Osteoblast (primary cell): ENCODE measurements around the gene ENPP7. TPM values are rescaled to one million over a fixed set of nuclear protein-coding genes. Genes with fewer than 3 reads are reported as not detected.
A peak's percentile ranks its signal among the peaks of the same experiment; 100 is the strongest.

Experiments used
- DNase-seq: peaks from one replicate; pipeline ENCODE4 v3.0.0; 2011; ENCODE audit warnings: low spot score, mixed read lengths; ENCODE audit not compliant: insufficient read length; ENCODE audit errors: missing footprints
- H2AFZ ChIP-seq: 2 replicates; pipeline ENCODE4 v1.6.0; 2011; ENCODE audit warnings: mild to moderate bottlenecking, low read length
- H3K27ac ChIP-seq: 2 replicates; pipeline ENCODE4 v1.5.1; 2011; ENCODE audit warnings: mild to moderate bottlenecking, low read depth, low read length, moderate library complexity
- H3K27me3 ChIP-seq: 2 replicates; pipeline ENCODE4 v1.6.0; 2012; ENCODE audit warnings: mild to moderate bottlenecking, control low read depth, inconsistent platforms, low read length, moderate library complexity; ENCODE audit not compliant: insufficient read depth
- H3K36me3 ChIP-seq: 2 replicates; pipeline ENCODE4 v1.5.1; 2011; ENCODE audit warnings: mild to moderate bottlenecking, low read length, control low read depth, moderate library complexity; ENCODE audit not compliant: insufficient read depth
- H3K4me1 ChIP-seq: 2 replicates; pipeline ENCODE4 v1.5.1; 2011; ENCODE audit warnings: mild to moderate bottlenecking, low read length, control low read depth, moderate library complexity; ENCODE audit not compliant: insufficient read depth
- H3K4me2 ChIP-seq: 2 replicates; pipeline ENCODE4 v1.6.0; 2011; ENCODE audit warnings: mild to moderate bottlenecking, low read length; ENCODE audit not compliant: insufficient read depth
- H3K4me3 ChIP-seq: fragments of 200-600 bp; sonication (generic); 3 replicates; pipeline ENCODE4 v1.5.1; 2012; ENCODE audit warnings: mild to moderate bottlenecking, low read length, inconsistent platforms; ENCODE audit not compliant: insufficient read depth
- H3K79me2 ChIP-seq: 2 replicates; pipeline ENCODE4 v1.6.0; 2012; ENCODE audit warnings: mild to moderate bottlenecking, low read length, control low read depth, inconsistent platforms; ENCODE audit not compliant: insufficient read depth
- H3K9me3 ChIP-seq: 2 replicates; pipeline ENCODE4 v1.5.1; 2011; ENCODE audit warnings: low read depth, low read length, control low read depth
- H4K20me1 ChIP-seq: 2 replicates; pipeline ENCODE4 v1.6.0; 2012; ENCODE audit warnings: mild to moderate bottlenecking, low read length, control low read depth; ENCODE audit not compliant: insufficient read depth
- total RNA-seq: library from RNA; depleted of rRNA; stranded (reverse); fragments of >200 nt; gene quantifications from 2 replicates; pipeline ENCODE4 v1.2.3, GENCODE V29; 2012
- TF ChIP-seq, protein P1 (sequence below): IDR thresholded peaks from 2 replicates; pipeline ENCODE4 v1.5.1; 2011; ENCODE audit warnings: mild to moderate bottlenecking, low read depth, low read length, moderate library complexity; ENCODE audit errors: extremely low read depth

The ENPP7 gene
- total RNA-seq, 1 donor: not detected

DNA sequence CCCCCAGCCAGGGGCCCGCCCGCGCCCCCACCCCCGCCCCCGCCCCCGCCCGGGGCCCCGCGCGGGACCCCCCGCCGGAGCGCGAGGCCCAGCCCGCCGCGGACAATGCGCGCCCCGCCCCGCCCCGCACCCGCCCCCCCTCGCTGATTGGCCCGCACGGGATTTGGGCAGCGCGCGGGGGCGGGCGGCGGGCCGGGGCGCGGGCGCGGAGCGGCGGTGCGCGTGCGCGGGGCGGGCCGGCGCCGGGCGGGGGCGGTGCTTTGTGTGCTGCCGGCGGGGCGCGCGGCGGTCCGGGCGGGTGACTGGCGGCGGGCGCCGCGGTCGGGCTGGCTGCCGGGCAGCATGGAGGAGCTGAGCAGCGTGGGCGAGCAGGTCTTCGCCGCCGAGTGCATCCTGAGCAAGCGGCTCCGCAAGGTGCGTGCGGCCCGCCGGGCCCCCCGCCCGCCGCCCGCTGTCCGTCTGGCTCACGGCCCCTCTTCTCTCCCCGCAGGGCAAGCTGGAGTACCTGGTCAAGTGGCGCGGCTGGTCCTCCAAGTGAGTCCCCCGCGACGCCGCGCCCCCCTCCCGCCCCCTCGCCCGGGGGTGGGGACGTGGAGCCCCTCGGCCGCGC is 47.3 kb downstream of the ENPP7 start, which contains the start of gene CBX2:
CBX2 (plus strand) TSS at position 255 of the 610 bp plus-strand sequence; CDS start at position 343, 88 bp downstream.
- peaks cover 54% of the 10 kb centered on the region for H3K27me3 ChIP-seq
- no peaks in the 10 kb centered on the region for H4K20me1 ChIP-seq
- peak; percentile 100 for DNase-seq
- no peaks in the 10 kb centered on the region for H3K79me2 ChIP-seq
- H3K9me3 ChIP-seq: no peaks in the 10 kb centered on the region
- peak within 1 kb of the TSS; percentile 75 for H3K4me2 ChIP-seq
- no peak within 1 kb of the TSS for H3K27ac ChIP-seq
- H3K36me3 ChIP-seq: no peaks in the 10 kb centered on the region
- H3K4me3 ChIP-seq: peak within 1 kb of the TSS; percentile 69
- TF ChIP-seq, protein P1, sequence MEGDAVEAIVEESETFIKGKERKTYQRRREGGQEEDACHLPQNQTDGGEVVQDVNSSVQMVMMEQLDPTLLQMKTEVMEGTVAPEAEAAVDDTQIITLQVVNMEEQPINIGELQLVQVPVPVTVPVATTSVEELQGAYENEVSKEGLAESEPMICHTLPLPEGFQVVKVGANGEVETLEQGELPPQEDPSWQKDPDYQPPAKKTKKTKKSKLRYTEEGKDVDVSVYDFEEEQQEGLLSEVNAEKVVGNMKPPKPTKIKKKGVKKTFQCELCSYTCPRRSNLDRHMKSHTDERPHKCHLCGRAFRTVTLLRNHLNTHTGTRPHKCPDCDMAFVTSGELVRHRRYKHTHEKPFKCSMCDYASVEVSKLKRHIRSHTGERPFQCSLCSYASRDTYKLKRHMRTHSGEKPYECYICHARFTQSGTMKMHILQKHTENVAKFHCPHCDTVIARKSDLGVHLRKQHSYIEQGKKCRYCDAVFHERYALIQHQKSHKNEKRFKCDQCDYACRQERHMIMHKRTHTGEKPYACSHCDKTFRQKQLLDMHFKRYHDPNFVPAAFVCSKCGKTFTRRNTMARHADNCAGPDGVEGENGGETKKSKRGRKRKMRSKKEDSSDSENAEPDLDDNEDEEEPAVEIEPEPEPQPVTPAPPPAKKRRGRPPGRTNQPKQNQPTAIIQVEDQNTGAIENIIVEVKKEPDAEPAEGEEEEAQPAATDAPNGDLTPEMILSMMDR: no peak
- H3K4me1 ChIP-seq: peaks cover 4% of the 10 kb centered on the region
- peak within 1 kb of the TSS; percentile 22 for H2AFZ ChIP-seq

DNA sequence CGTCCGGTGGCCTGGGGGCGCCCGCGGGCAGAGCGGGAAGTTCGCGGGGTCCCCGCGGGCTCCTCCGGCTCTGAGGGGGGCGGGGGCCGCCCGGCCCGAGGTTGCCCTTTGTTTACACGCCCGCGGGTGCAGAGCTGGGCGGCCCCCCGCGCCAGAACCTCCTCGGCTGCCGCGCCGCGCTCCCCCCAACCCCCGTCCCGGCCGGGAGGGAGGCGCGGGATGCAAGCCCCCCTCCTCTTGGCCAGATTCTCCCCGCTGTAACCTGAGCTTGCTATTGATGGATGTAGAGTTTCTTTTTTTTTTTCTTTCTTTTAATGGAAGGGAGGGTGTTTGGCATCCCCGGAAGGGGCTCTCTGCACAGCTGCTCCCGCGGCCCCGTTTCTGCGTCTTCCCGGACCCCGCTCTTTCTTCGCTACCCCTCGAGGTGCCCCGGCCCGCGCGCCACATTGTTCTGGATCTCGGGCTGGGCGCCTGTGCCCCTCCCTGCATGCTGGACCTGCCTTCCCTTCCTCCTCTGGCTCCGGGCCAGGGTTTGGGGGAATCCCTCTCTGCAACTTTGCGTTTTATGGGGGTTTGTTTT is 47.9 kb downstream of the ENPP7 start:
- Histone ChIP-seq H3K4me3 (peak overlapping the region; percentile 69), H3K27me3 (peaks cover 49% of the 10 kb centered on the region), H3K9me3 (no peaks in the 10 kb centered on the region), H3K4me1 (peaks cover 4% of the 10 kb centered on the region), H4K20me1 (no peaks in the 10 kb centered on the region), H3K79me2 (no peaks in the 10 kb centered on the region), H3K36me3 (no peaks in the 10 kb centered on the region), H3K4me2 (peak overlapping the region; percentile 75), H3K27ac (no peak overlapping the region), H2AFZ (no peak overlapping the region)
- peak; percentile 88 for DNase-seq
- TF ChIP-seq, protein P1: no peak

DNA sequence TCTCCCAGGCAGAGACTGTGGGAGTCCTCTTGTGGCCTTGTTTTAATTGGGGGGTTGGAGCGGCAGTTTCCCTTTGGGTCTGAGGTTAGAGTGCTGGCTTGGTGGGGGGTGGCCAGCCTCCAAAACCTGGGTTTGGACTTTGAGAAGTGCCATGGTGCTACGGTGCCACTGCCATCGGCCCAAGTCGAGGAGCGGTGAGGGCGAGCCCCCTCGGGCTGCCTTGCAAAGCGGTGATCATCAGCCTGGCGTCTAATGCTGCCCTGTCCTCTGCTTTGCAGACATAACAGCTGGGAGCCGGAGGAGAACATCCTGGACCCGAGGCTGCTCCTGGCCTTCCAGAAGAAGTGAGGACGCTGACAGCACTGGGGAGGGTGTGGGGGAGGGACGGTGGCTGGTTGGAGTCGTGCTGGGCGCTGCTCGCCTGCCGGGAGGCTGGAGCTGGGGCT is 48.4 kb downstream of the ENPP7 start:
- Histone ChIP-seq H4K20me1 (no peaks in the 10 kb centered on the region), H3K4me1 (peaks cover 4% of the 10 kb centered on the region), H3K27ac (no peak overlapping the region), H3K36me3 (no peaks in the 10 kb centered on the region), H3K79me2 (no peaks in the 10 kb centered on the region), H3K27me3 (peaks cover 43% of the 10 kb centered on the region), H3K9me3 (no peaks in the 10 kb centered on the region), H3K4me2 (peak overlapping the region; percentile 75), H3K4me3 (peak overlapping the region; percentile 69), H2AFZ (no peak overlapping the region)
- TF ChIP-seq, protein P1: no peak
- DNase-seq: peak; percentile 85

DNA sequence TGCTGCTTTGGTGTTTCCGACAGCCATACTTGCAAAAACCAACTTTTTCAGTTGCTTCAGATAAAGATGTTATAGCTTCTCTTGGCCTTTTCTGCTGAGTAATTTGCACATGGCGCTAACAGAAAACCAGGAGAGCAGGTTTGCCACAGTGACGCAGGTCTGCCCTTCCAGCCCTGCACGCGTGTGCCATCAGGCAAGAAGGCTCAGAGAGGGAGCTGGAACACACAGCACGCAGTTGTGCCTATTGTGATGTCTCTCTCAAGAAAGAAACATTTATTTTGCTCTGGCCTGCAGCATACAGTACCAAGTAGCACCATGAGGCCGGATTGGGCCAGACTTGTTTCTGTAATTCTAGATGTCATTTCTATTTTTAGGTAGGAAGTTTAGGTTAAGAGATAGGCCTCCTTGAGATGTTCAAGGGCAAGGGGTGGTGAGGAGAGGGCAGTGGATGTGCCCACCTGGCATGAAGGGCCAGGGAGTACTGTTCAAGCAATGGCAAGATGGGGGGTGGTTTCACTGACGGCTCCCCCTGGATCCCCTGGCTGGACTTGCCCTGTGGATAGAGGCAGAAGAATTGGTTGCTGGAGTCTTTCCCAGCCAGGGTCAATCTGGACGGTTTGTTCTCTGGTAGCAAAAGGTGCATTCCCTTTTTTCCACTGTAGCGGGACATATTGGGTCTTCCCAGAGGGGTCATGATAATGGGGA is 49.1 kb downstream of the ENPP7 start:
- H3K4me3 ChIP-seq: no peak overlapping the region

More for the DNA sequence above, 49.1 kb downstream of the ENPP7 start:
- no peaks in the 10 kb centered on the region for H3K36me3 ChIP-seq
- H4K20me1 ChIP-seq: no peaks in the 10 kb centered on the region
- no peaks in the 10 kb centered on the region for H3K79me2 ChIP-seq
- H3K4me1 ChIP-seq: peaks cover 4% of the 10 kb centered on the region
- TF ChIP-seq, protein P1: no peak
- no peaks in the 10 kb centered on the region for H3K9me3 ChIP-seq
- DNase-seq: peak; percentile 82
- H3K27me3 ChIP-seq: peaks cover 36% of the 10 kb centered on the region
- H3K4me2 ChIP-seq: no peak overlapping the region
- H2AFZ ChIP-seq: no peak overlapping the region
- no peak overlapping the region for H3K27ac ChIP-seq
